B cell (primary cell): ENCODE results near the gene SMC3. TPM values are rescaled to one million over a fixed set of nuclear protein-coding genes. Genes with fewer than 3 reads are reported as not detected.
"Not testable (repeated sequence)": the region's sequence is repeated elsewhere in the genome, so short reads cannot be mapped to it uniquely, and the experiment has no call there.

Experiments used
- ATAC-seq: fragments of 200-7000 bp; cut with Tn5 transposase; one replicate; pipeline ENCODE4 v1.10.0; 2021; ENCODE audit warnings: low read depth, mild to moderate bottlenecking, moderate number of reproducible peaks, moderate library complexity
- CTCF ChIA-PET: fragments of 350-600 bp; sonication (Branson Sonifier 250); formaldehyde crosslinking; loops from one replicate; lab custom pipeline; 2021; ENCODE audit warnings: antibody characterized with exemption, inconsistent platforms; lab: Charles Lee
- POLR2A ChIA-PET: fragments of 350-600 bp; sonication (Branson Sonifier 250); formaldehyde crosslinking; loops from one replicate; lab custom pipeline; 2021; ENCODE audit warnings: antibody characterized with exemption; lab: Charles Lee
- DNase-seq: peaks from one replicate; pipeline ENCODE4 v3.0.0; 2013
- H2AFZ ChIP-seq: 2 replicates; pipeline ENCODE4 v1.6.1; 2012; ENCODE audit warnings: mild to moderate bottlenecking, low read depth, low read length; ENCODE audit not compliant: insufficient read depth, poor library complexity, severe bottlenecking
- H3K27ac ChIP-seq, 2 donors: 1 replicate in 1 of 2; 2 replicates in 1 of 2; pipeline ENCODE4 v1.5.1; 2012 to 2013; ENCODE audit warnings: low read length in 2 of 2, mild to moderate bottlenecking in 2 of 2, moderate library complexity in 1 of 2
- H3K27me3 ChIP-seq, 4 experiments: fragments of 200-600 bp in 1 of 4; sonication (generic) in 1 of 4; replicated peaks in 1 of 4; 1 replicate in 2 of 4; 2 replicates in 2 of 4; pipeline versions ENCODE4 v1.6.1 to v1.7.0; 2013 to 2016; ENCODE audit warnings: low read length in 3 of 4, mild to moderate bottlenecking in 2 of 4, mixed read lengths in 1 of 4, moderate library complexity in 1 of 4; ENCODE audit not compliant: insufficient read depth in 4 of 4, control insufficient read depth in 3 of 4; ENCODE audit errors: control extremely low read depth in 1 of 4
- H3K36me3 ChIP-seq, 2 experiments: replicated peaks in 1 of 2; 1 replicate in 1 of 2; 2 replicates in 1 of 2; pipeline versions ENCODE4 v1.6.1 to v1.7.1; 2013; ENCODE audit warnings: low read length in 1 of 2; ENCODE audit not compliant: insufficient read depth in 2 of 2, control insufficient read depth in 1 of 2; ENCODE audit errors: control extremely low read depth in 1 of 2, extremely low read depth in 1 of 2
- H3K4me1 ChIP-seq, 2 donors: fragments of 200-600 bp in 1 of 2; sonication (generic) in 1 of 2; 1 replicate in 1 of 2; 2 replicates in 1 of 2; pipeline versions ENCODE4 v1.5.1 to v1.6.1; 2013 to 2017; ENCODE audit warnings: low read length in 2 of 2; ENCODE audit not compliant: control insufficient read depth in 2 of 2, insufficient read depth in 2 of 2
- H3K4me2 ChIP-seq: replicated peaks from 2 replicates; pipeline ENCODE3; 2012; ENCODE audit warnings: mild to moderate bottlenecking, low read depth, low read length; ENCODE audit not compliant: poor library complexity, severe bottlenecking
- H3K4me3 ChIP-seq, 5 experiments: fragments of 200-600 bp in 1 of 5; sonication (generic) in 1 of 5; 1 replicate in 3 of 5; 2 replicates in 2 of 5; pipeline versions ENCODE4 v1.5.1 to v1.7.0; 2011 to 2016; ENCODE audit warnings: low read length in 4 of 5, mild to moderate bottlenecking in 4 of 5, low read depth in 2 of 5, control low read depth in 1 of 5, moderate library complexity in 1 of 5; ENCODE audit not compliant: insufficient read depth in 1 of 5; ENCODE audit errors: control extremely low read depth in 1 of 5, extremely low read depth in 1 of 5
- H3K79me2 ChIP-seq: fragments of 200-600 bp; sonication (generic); one replicate; pipeline ENCODE4 v1.6.0; 2016; ENCODE audit warnings: low read length; ENCODE audit not compliant: control insufficient read depth, insufficient read depth
- H3K9ac ChIP-seq: fragments of 200-600 bp; sonication (generic); 2 replicates; pipeline ENCODE4 v1.6.1; 2017; ENCODE audit warnings: mild to moderate bottlenecking, low read length, moderate library complexity
- H3K9me3 ChIP-seq, 3 donors: one replicate each; pipeline versions ENCODE4 v1.6.1 to v1.7.1; 2013; ENCODE audit warnings: low read length in 2 of 3; ENCODE audit not compliant: control insufficient read depth in 2 of 3, insufficient read depth in 1 of 3; ENCODE audit errors: control extremely low read depth in 1 of 3
- H4K20me1 ChIP-seq: 2 replicates; pipeline ENCODE4 v1.6.0; 2012; ENCODE audit warnings: mild to moderate bottlenecking, low read length; ENCODE audit not compliant: insufficient read depth, control insufficient read depth, poor library complexity, severe bottlenecking
- H3K27ac Mint-ChIP-seq: one replicate; pipeline ENCODE4 v1.8.0; 2021; ENCODE audit warnings: mixed read lengths
- H3K27me3 Mint-ChIP-seq: one replicate; pipeline ENCODE4 v1.8.0; 2021; ENCODE audit warnings: mixed read lengths
- H3K4me1 Mint-ChIP-seq: one replicate; pipeline ENCODE4 v1.8.0; 2021; ENCODE audit warnings: mixed read lengths
- H3K4me3 Mint-ChIP-seq: one replicate; pipeline ENCODE4 v1.8.0; 2021; ENCODE audit warnings: mixed read lengths
- H3K9me3 Mint-ChIP-seq: one replicate; pipeline ENCODE4 v1.8.0; 2022; ENCODE audit warnings: mixed read lengths; ENCODE audit not compliant: insufficient read depth
- CTCF ChIP-seq: fragments of 200-600 bp; IDR thresholded peaks from one replicate; pipeline ENCODE4 v1.8.0; 2022; ENCODE audit warnings: antibody characterized with exemption, mild to moderate bottlenecking
- EZH2 ChIP-seq: IDR thresholded peaks from 2 replicates; pipeline ENCODE4 v1.6.1; 2012; ENCODE audit warnings: borderline replicate concordance, low read depth, mild to moderate bottlenecking, moderate library complexity, low read length; ENCODE audit not compliant: insufficient read depth, poor library complexity, severe bottlenecking
- WGBS: methylation state at CpG from one replicate; pipeline ENCODE4 v1.1.5; 2013; ENCODE audit warnings: missing lambda C conversion rate; ENCODE audit not compliant: insufficient coverage; 5-methylcytosine and 5-hydroxymethylcytosine counted together
- intact Hi-C: fragments of 100-400 bp; cut with micrococcal nuclease; formaldehyde crosslinking; loops from one replicate; pipeline ENCODE4 v1.10.0; 2022
- polyA plus RNA-seq: library from polyadenylated mRNA; depleted of rRNA; stranded (reverse); fragments of >200 nt; gene quantifications from 2 replicates; pipeline ENCODE4 v1.2.3, GENCODE V29; 2012
- total RNA-seq, 2 donors: library from RNA; stranded (reverse); fragments of 120-200 nt in 1 of 2; gene quantifications; 1 replicate in 1 of 2; 2 replicates in 1 of 2; pipeline versions ENCODE4 v1.2.3 to v1.2.4, GENCODE V29; 2013 to 2022

SMC3 gene
- total and polyA plus RNA-seq, 2 donors (not counting 1 experiment from before 2014, with no cell fraction given), result 6.1 to 45.8 TPM

DNA sequence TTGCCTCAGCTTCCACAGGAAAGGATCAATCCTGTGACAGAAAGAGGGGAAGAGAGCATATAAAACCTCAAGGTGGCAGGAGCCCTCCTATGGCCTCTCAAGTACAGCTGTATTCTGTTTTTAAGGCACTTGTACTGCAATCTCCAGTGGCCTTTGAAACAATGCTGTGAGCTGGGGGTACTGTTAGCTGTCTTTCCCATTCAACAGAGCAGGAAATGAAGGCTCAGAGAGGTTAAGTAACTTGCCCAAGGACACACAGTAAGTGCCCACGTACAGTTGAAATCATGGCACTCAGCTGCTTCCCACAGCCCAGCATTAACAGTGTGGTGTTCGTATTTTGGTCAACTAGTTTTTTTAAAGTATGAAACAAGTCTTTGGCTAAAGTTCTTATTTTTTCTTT, 35.8 kb upstream of the SMC3 start:
- intact Hi-C loops, result no loop called here
- H3K27me3 ChIP-seq, result peaks cover 0 to 12% (median 4%) of the 10 kb centered on the region in 4 experiments
- H3K9ac ChIP-seq, result no peak overlapping the region
- ATAC-seq (no peak), DNase-seq (no peak)
- H4K20me1 ChIP-seq, result no peaks in the 10 kb centered on the region
- no peak overlapping the region for H3K27ac ChIP-seq
- TF ChIP-seq EZH2, result no peak
- no peak for TF ChIP-seq CTCF
- no peak overlapping the region for H3K27ac Mint-ChIP-seq
- no peak overlapping the region for H2AFZ ChIP-seq
- no CpG with 5 or more reads among the region's 2 CpGs for WGBS
- H3K4me3 Mint-ChIP-seq, result no peak overlapping the region
- CTCF ChIA-PET, result interaction anchor here (1.5 to 1.6 kb wide), 2 partner anchors 15 to 68 kb away, joined by 4 to 5 read pairs; no protein-coding TSS in a partner anchor
- no peaks in the 10 kb centered on the region for H3K79me2 ChIP-seq
- H3K4me3 ChIP-seq, result no peak overlapping the region
- H3K4me1 Mint-ChIP-seq, result peaks cover 37% of the 10 kb centered on the region
- POLR2A ChIA-PET, result no interaction called here
- no peaks in the 10 kb centered on the region for H3K9me3 Mint-ChIP-seq
- H3K27me3 Mint-ChIP-seq, result peaks cover 8% of the 10 kb centered on the region
- no peaks in the 10 kb centered on the region for H3K9me3 ChIP-seq
- H3K4me2 ChIP-seq, result no peak overlapping the region
- peaks cover 32 to 41% of the 10 kb centered on the region in 2 donors for H3K4me1 ChIP-seq
- no peaks in the 10 kb centered on the region for H3K36me3 ChIP-seq

GRCh38 chr10:110532628-110533027, 34.9 kb upstream of the SMC3 start:
- H2AFZ ChIP-seq, H3K9ac ChIP-seq, H3K4me2 ChIP-seq, H3K9me3 Mint-ChIP-seq, H3K36me3 ChIP-seq, ATAC-seq, H3K79me2 ChIP-seq, H3K4me3 Mint-ChIP-seq, H3K9me3 ChIP-seq, POLR2A ChIA-PET, H3K27me3 Mint-ChIP-seq, H3K27ac Mint-ChIP-seq, intact Hi-C loops, DNase-seq, H3K27ac ChIP-seq, H4K20me1 ChIP-seq, H3K4me3 ChIP-seq: not testable (repeated sequence)
- H3K4me1 Mint-ChIP-seq, result peaks cover 44% of the 10 kb centered on the region
- no CpG with 5 or more reads among the region's 4 CpGs for WGBS
- CTCF ChIA-PET, result interaction anchor here (0.7 to 1.5 kb wide), 3 partner anchors 15 to 127 kb away, joined by 3 to 4 read pairs (median 3); no protein-coding TSS in a partner anchor
- Histone ChIP-seq H3K4me1 (peaks cover 38 to 42% of the 10 kb centered on the region in 2 donors), H3K27me3 (peaks cover 0 to 12% (median 4%) of the 10 kb centered on the region in 4 experiments)
